Activated naive CD4-positive, alpha-beta T cell treated with anti-CD3 and anti-CD28 coated beads, Interleukin-2, amount 50 U/mL, for 16 hours (primary cell): ENCODE measurements around the gene DYNC1LI1.

ENCODE experiments used
- DNase-seq: peaks from one replicate; pipeline ENCODE4 v3.0.0-alpha.2; 2020

The DYNC1LI1 gene

DNA sequence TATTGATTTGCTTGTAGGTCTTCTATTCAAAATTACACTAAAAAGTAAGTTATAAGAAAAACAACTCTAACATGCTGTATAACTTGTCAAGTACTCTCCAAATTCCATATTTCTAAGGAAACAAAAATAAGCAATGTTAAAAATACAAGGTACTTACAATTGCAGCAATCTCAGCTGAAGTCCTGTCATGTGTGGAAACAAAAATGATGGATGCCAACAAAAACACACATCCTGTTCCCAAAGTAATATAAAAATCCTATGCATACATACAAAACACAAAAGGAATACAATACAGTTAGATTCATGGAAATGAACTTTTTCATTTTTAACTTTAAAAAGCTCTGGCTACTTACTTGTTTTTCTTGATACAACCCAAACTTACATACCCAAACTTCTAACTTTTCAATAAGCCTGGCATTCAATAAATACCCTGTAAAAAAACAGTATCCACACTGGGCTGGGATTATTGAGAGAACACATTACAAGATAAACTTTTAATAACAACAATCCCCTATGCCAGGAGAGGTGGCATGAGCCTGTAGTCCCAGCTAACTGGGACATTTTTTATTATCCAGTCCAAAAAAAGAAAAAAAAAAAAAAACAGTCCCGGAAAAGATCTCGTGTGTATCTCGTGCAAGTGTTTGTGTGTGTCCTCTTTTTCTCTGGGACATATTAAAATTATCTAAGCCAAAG lies 82.7 kb downstream of the DYNC1LI1 start:
- DNase-seq: no peak

DNA sequence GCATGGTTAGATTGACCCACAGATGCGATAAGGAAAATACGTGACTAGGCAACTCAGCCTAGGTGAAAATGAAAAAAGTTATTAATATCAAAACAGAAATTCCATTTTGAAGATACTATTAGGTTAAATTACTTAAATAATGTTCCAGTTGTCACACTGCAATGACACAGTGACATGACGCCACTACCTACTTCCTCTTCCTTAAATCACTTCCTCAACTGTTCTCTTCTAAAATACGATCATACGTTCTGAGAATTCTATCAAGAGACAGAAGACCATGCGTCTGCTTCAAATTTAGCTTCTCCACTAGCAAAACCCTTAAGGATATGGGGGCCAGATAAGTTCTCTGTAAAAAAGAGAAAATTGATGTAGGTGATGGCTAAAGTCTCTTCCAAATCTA lies 86.2 kb downstream of the DYNC1LI1 start:
- no peak for DNase-seq

DNA sequence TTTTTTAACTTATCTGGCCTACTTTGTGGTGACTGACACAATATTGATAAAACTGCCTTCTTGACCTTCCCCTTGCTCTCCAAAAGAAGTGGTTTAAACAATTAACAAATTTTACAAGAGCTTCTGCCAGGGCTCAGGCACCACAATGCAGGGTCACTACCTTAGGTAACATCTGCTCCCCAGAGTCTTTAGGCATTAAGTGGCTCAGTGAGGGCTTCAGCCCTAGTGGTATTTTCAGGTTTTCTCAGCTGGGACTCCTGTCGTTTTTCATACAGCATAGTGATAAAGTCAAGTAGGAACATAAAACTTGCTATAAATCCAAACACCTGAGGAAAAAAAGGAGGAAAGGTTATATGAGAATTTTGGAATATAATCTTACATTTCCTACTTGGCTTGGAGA lies 86.9 kb downstream of the DYNC1LI1 start:
- no peak for DNase-seq

DNA sequence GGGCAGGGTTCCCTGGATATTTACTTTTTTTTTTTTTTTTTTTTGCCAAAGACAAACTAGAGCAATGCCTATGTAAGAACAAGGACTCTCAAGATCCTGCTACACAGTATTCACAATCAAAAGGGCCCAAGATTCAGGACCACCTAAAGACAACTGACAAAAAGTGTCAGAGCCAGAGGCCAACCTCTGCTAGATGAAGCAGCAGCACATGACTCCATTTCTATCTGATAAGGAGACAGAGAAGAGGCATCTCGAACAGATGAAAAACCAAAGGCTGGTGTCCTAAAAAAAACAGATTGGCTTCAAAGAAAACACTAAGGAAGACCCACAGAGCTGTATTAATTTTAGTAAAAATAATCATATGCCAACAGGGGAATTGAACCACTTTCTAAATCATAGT lies 88.0 kb downstream of the DYNC1LI1 start:
- DNase-seq: no peak

DNA sequence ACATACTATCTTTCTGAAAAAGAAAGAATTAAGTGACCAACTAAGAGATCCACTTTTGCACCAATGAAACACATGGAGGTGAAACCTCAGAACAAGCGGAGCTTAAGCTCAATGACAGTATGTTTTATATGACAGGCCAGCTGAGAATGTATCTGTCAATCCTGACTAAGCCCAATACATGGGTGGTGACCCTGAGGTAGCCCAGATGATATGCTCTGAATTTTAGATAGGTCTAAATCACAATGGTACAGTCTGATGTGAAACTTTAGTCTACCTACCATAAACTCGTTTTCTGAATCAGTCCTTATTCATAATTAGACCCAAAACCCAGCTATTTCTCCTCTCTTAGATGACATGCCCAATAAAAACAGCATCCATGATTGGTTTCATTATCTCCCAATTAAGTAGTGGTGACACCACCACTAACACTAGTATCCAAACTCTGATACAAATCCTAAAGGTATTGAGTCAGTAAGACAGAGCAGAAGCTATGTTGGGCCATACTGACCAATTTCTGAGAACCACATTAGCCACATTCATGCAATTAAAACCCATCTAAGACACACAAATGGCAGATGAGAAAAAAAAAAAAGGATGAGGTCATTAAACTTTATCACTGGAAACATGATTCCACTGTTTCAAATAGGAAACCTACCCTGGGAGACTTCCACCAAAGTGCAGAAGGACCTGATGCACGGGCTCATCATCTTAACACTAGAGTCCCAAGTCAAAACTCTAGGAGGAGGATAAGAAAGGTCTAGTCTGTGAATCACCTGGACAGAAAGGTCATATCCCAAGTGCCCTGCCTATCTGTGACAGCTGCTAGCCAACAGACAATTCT lies 88.6 kb downstream of the DYNC1LI1 start:
- no peak for DNase-seq

DNA sequence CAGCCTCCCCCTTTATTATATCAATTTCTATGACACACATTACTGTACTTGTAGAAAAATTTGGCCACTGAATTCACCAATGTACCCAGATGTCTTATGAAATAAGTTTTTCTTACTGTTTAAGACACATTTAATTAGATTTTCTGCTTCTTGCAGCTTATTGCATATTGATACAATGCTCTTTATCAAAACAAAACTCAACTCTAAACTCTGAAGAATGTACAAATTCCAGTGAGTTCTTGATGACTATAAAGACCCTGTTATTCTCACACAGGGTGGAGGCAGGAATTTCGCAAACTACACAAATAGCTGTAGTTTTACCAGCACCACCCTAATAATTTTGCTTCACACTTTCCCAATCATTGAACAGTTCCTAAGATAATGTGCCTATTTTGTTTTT lies 90.1 kb downstream of the DYNC1LI1 start:
- DNase-seq: no peak
